Neuronal stem cell (in vitro differentiated cells): ENCODE results near the gene DXO. TPM values are rescaled to one million over a fixed set of nuclear protein-coding genes. Genes with fewer than 3 reads are reported as not detected.
"Not testable (repeated sequence)": the region's sequence is repeated elsewhere in the genome, so short reads cannot be mapped to it uniquely, and the experiment has no call there.

ENCODE experiments used
- DNase-seq: peaks from one replicate; pipeline ENCODE4 v3.0.0-alpha.2; 2013; ENCODE audit warnings: low spot score
- H2AFZ ChIP-seq: one replicate; pipeline ENCODE4 v1.6.1; 2013; ENCODE audit warnings: mild to moderate bottlenecking, low read length, inconsistent platforms
- H2AK5ac ChIP-seq: 2 replicates; pipeline ENCODE4 v1.6.1; 2013; ENCODE audit warnings: low read depth, mild to moderate bottlenecking, inconsistent platforms, low read length, moderate library complexity, mixed read lengths
- H2BK120ac ChIP-seq: 2 replicates; pipeline ENCODE4 v1.6.1; 2013; ENCODE audit warnings: low read depth, mild to moderate bottlenecking, inconsistent platforms, low read length, moderate library complexity, mixed read lengths
- H2BK12ac ChIP-seq: one replicate; pipeline ENCODE4 v1.6.1; 2013; ENCODE audit warnings: low read length, inconsistent platforms
- H2BK15ac ChIP-seq: 2 replicates; pipeline ENCODE4 v1.6.1; 2013; ENCODE audit warnings: mild to moderate bottlenecking, low read length, inconsistent platforms, mixed read lengths
- H2BK5ac ChIP-seq: one replicate; pipeline ENCODE4 v1.6.1; 2013; ENCODE audit warnings: inconsistent platforms, mild to moderate bottlenecking, low read length, moderate library complexity
- H3K14ac ChIP-seq: one replicate; pipeline ENCODE4 v1.6.1; 2013; ENCODE audit warnings: low read length, inconsistent platforms
- H3K18ac ChIP-seq: 2 replicates; pipeline ENCODE4 v1.6.1; 2013; ENCODE audit warnings: low read length, inconsistent platforms
- H3K23ac ChIP-seq: 2 replicates; pipeline ENCODE4 v1.6.1; 2013; ENCODE audit warnings: low read depth, mild to moderate bottlenecking, mixed read lengths, low read length, inconsistent platforms; ENCODE audit not compliant: poor library complexity
- H3K27ac ChIP-seq: replicated peaks from 3 replicates; pipeline ENCODE4 v1.5.1; 2013; ENCODE audit warnings: low read length, inconsistent platforms
- H3K27me3 ChIP-seq, 3 experiments: 2 replicates each; pipeline ENCODE4 v1.6.1; 2013; ENCODE audit warnings: low read length in 3 of 3, mild to moderate bottlenecking in 2 of 3, inconsistent platforms in 1 of 3, low read depth in 1 of 3, mixed read lengths in 1 of 3, moderate library complexity in 1 of 3; ENCODE audit not compliant: control insufficient read depth in 3 of 3, insufficient read depth in 3 of 3
- H3K36me3 ChIP-seq, 2 donors: replicated peaks in 1 of 2; 2 replicates each; pipeline ENCODE4 v1.6.1; 2013; ENCODE audit warnings: low read length in 2 of 2; ENCODE audit not compliant: control insufficient read depth in 2 of 2, insufficient read depth in 2 of 2
- H3K4ac ChIP-seq: 2 replicates; pipeline ENCODE4 v1.6.1; 2013; ENCODE audit warnings: inconsistent platforms, mild to moderate bottlenecking, low read length, moderate library complexity
- H3K4me1 ChIP-seq, 2 donors: 1 replicate in 1 of 2; 2 replicates in 1 of 2; pipeline ENCODE4 v1.6.1; 2013; ENCODE audit warnings: low read length in 2 of 2, low read depth in 1 of 2; ENCODE audit not compliant: control insufficient read depth in 2 of 2, insufficient read depth in 1 of 2
- H3K4me2 ChIP-seq: one replicate; pipeline ENCODE4 v1.6.1; 2013; ENCODE audit warnings: mild to moderate bottlenecking, low read length, inconsistent platforms; ENCODE audit not compliant: insufficient read depth, poor library complexity, severe bottlenecking
- H3K4me3 ChIP-seq, 2 donors: 2 replicates each; pipeline ENCODE4 v1.5.1; 2013; ENCODE audit warnings: low read length in 2 of 2, mild to moderate bottlenecking in 2 of 2, inconsistent platforms in 1 of 2, moderate library complexity in 1 of 2
- H3K79me1 ChIP-seq: one replicate; pipeline ENCODE4 v1.6.1; 2013; ENCODE audit warnings: low read depth, mild to moderate bottlenecking, inconsistent platforms, low read length, moderate library complexity
- H3K9ac ChIP-seq: one replicate; pipeline ENCODE4 v1.6.1; 2013; ENCODE audit warnings: mild to moderate bottlenecking, low read depth, low read length, inconsistent platforms; ENCODE audit not compliant: poor library complexity
- H3K9me3 ChIP-seq, 2 donors: replicated peaks in 1 of 2; 2 replicates each; pipeline versions ENCODE3 to v1.6.1; 2013; ENCODE audit warnings: low read length in 2 of 2, mild to moderate bottlenecking in 2 of 2, inconsistent platforms in 1 of 2, low read depth in 1 of 2, mixed read lengths in 1 of 2, moderate library complexity in 1 of 2; ENCODE audit not compliant: control insufficient read depth in 2 of 2, insufficient read depth in 1 of 2
- H4K8ac ChIP-seq: one replicate; pipeline ENCODE4 v1.6.1; 2013; ENCODE audit warnings: low read depth, mild to moderate bottlenecking, inconsistent platforms, low read length, moderate library complexity
- H4K91ac ChIP-seq: one replicate; pipeline ENCODE4 v1.6.1; 2013; ENCODE audit warnings: low read length, low read depth, mild to moderate bottlenecking, inconsistent platforms; ENCODE audit not compliant: poor library complexity
- WGBS, 2 donors: extraction: QIAGEN DNeasy Blood & Tissue Kit; methylation state at CpG; one replicate each; pipeline ENCODE4 v1.1.7; 2013; ENCODE audit warnings: missing lambda C conversion rate in 2 of 2, mixed read lengths in 1 of 2; ENCODE audit not compliant: insufficient read length in 2 of 2, insufficient replicate concordance in 1 of 2; ENCODE audit errors: extremely low coverage in 2 of 2; 5-methylcytosine and 5-hydroxymethylcytosine counted together
- polyA plus RNA-seq, 2 experiments: library from polyadenylated mRNA; stranded (reverse); fragments of 200-250 nt; gene quantifications; one replicate each; pipeline ENCODE4 v1.2.3, GENCODE V29; 2013

The DXO gene
- polyA plus RNA-seq (2013, experiment 1 of 2): 17.0 TPM
- polyA plus RNA-seq (2013, experiment 2 of 2): 15.7 TPM

GRCh38 chr6:31971993-31972708 lies at the start of gene DXO:
TSS of gene DXO (minus strand) at chr6:31972138. CDS start at chr6:31971675, 463 bp downstream.
- Histone ChIP-seq H4K8ac (peak within 1 kb of the TSS; percentile 70), H3K4me3 (peak within 1 kb of the TSS; percentile 78 to 89), H2BK12ac (peak within 1 kb of the TSS; percentile 73), H2AK5ac (peak within 1 kb of the TSS; percentile 54), H3K9me3 (no peaks in the 10 kb centered on the region), H2BK15ac (peak within 1 kb of the TSS; percentile 10), H3K36me3 (peaks cover 25 to 51% of the 10 kb centered on the region in 2 donors), H3K23ac (peak within 1 kb of the TSS; percentile 98), H2BK120ac (peak within 1 kb of the TSS; percentile 4), H3K4me1 (peaks cover 11 to 13% of the 10 kb centered on the region in 2 donors), H4K91ac (no peak within 1 kb of the TSS), H3K27me3 (no peaks in the 10 kb centered on the region), H2BK5ac (peak within 1 kb of the TSS; percentile 96), H3K18ac (peak within 1 kb of the TSS; percentile 97), H2AFZ (peak within 1 kb of the TSS; percentile 87), H3K27ac (peak within 1 kb of the TSS; percentile 99), H3K14ac (no peak within 1 kb of the TSS), H3K9ac (peak within 1 kb of the TSS; percentile 91), H3K4me2 (peak within 1 kb of the TSS; percentile 89), H3K79me1 (peaks cover 7% of the 10 kb centered on the region), H3K4ac (peak within 1 kb of the TSS; percentile 24)
- peak; percentile 97 for DNase-seq
- WGBS, 2 donors: no CpG with 5 or more reads among the region's 62 CpGs

DNA sequence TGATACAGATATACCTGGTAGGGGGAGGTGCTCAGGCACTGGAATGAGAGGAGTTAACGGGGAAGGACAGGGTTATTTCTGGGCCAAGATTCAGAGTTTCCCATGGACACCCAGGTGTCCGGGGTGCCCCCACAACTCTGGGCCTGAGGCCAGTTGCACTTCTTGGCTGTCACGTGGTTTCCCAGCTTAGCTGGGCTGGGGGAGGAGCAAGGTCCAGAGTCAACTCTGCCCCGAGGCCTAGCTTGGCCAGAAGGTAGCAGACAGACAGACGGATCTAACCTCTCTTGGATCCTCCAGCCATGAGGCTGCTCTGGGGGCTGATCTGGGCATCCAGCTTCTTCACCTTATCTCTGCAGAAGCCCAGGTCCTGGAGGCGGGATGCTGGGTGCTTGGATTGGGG lies 42.6 kb upstream of the DXO start, which contains the start of gene C4B:
C4B (plus strand) TSS at position 249 of the 400 bp plus-strand sequence; CDS start at position 300, 51 bp downstream.
- H3K27ac ChIP-seq, H3K4ac ChIP-seq, H3K79me1 ChIP-seq, H2AK5ac ChIP-seq, H2BK12ac ChIP-seq, H3K36me3 ChIP-seq, H3K4me1 ChIP-seq, H2AFZ ChIP-seq, H3K27me3 ChIP-seq, DNase-seq, H3K4me3 ChIP-seq, H4K91ac ChIP-seq, H3K4me2 ChIP-seq, H3K9me3 ChIP-seq, H2BK15ac ChIP-seq, H2BK5ac ChIP-seq, H2BK120ac ChIP-seq, H3K18ac ChIP-seq, H3K14ac ChIP-seq, H3K9ac ChIP-seq, H4K8ac ChIP-seq, H3K23ac ChIP-seq: not testable (repeated sequence)
- no CpG with 5 or more reads among the region's 6 CpGs for WGBS, 2 donors

DNA sequence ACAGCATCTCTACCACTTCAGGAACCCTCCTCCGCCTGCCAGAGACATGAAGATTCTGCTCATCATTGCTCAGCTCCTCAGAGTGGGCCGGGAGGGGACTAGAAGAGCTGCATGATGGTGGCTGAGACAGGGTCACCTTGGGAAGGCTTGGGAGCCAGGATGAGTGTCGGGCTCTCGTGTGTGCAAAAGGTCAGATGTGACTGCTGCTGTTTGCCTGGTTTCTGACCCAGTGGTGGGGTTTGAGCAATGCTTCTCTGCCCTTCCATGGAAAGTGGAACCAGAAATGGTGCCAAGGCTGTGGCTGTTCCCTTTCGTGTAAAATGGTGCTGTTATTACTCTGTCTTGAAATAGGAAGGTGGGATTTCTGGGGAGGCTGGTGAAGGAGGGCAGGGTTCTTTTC lies 41.8 kb upstream of the DXO start:
- not testable (repeated sequence) for H3K36me3 ChIP-seq, H2AK5ac ChIP-seq, H4K91ac ChIP-seq, H2BK12ac ChIP-seq, H3K4me2 ChIP-seq, DNase-seq, H3K9ac ChIP-seq, H3K27ac ChIP-seq, H3K4ac ChIP-seq, H3K14ac ChIP-seq, H3K79me1 ChIP-seq, H3K4me1 ChIP-seq, H2BK5ac ChIP-seq, H3K27me3 ChIP-seq, H2BK120ac ChIP-seq, H3K4me3 ChIP-seq, H3K18ac ChIP-seq, H4K8ac ChIP-seq, H2BK15ac ChIP-seq, H3K23ac ChIP-seq, H3K9me3 ChIP-seq, H2AFZ ChIP-seq
- WGBS, 2 donors: no CpG with 5 or more reads among the region's 5 CpGs

- H3K4ac ChIP-seq, H3K79me1 ChIP-seq, H3K36me3 ChIP-seq, H3K14ac ChIP-seq, H4K8ac ChIP-seq, H2BK5ac ChIP-seq, H2BK12ac ChIP-seq, H3K4me2 ChIP-seq, H3K9me3 ChIP-seq, H3K23ac ChIP-seq, H4K91ac ChIP-seq, H2AFZ ChIP-seq, DNase-seq, H3K4me1 ChIP-seq, H3K18ac ChIP-seq, H3K4me3 ChIP-seq, H2AK5ac ChIP-seq, H2BK15ac ChIP-seq, H3K27me3 ChIP-seq, H2BK120ac ChIP-seq, H3K9ac ChIP-seq, H3K27ac ChIP-seq: not testable (repeated sequence)
- no CpG with 5 or more reads among the region's 17 CpGs for WGBS, 2 donors
Measured at GRCh38 chr6:32012941-32013617, 41.1 kb upstream of the DXO start.
